OCI-LY7 (cell line): ENCODE data around the gene CRIM1.

Source experiments
- CTCF ChIP-seq: fragments of 200-600 bp; sonication (generic); conservative IDR thresholded peaks from 2 replicates; pipeline ENCODE4 v1.5.1; 2014; ENCODE audit warnings: mild to moderate bottlenecking, antibody characterized with exemption, low read length, moderate library complexity, mixed read lengths
- EZH2phosphoT487 ChIP-seq: fragments of 200-600 bp; sonication (generic); IDR thresholded peaks from 2 replicates; pipeline ENCODE4 v1.6.1; 2018; ENCODE audit warnings: low read depth, borderline replicate concordance, mild to moderate bottlenecking, mixed run types, antibody characterized with exemption, low read length, moderate library complexity, mixed read lengths

- TF ChIP-seq CTCF (no peak), EZH2phosphoT487 (no peak)
These were observed 33.5 kb downstream of the CRIM1 start for GRCh38 chr2:36389091-36389564.
